OCI-LY7 (cell line): ENCODE data around the gene POC1A. TPM values are rescaled to one million over a fixed set of nuclear protein-coding genes. Genes with fewer than 3 reads are reported as not detected.

ENCODE experiments used
- BruUV-seq: library from RNA; stranded (reverse); fragments of 400-500 nt; replicated peaks from 2 replicates; lab custom pipeline; 2021; lab: Mats Ljungman, UMichigan
- CTCF ChIA-PET: fragments of 300-600 bp; sonication (Branson Sonifier 250); formaldehyde crosslinking; loops from one replicate; lab custom pipeline; 2022; ENCODE audit warnings: antibody characterized with exemption; ENCODE audit not compliant: unreplicated experiment; lab: Charles Lee
- POLR2A ChIA-PET: fragments of 300-600 bp; sonication (Branson Sonifier 250); formaldehyde crosslinking; loops from one replicate; lab custom pipeline; 2022; ENCODE audit warnings: antibody characterized with exemption; lab: Charles Lee
- DNase-seq: peaks from one replicate; pipeline ENCODE4 v3.0.0-alpha.2; 2015; ENCODE audit warnings: low spot score
- H2AFZ ChIP-seq: fragments of 200-600 bp; sonication (generic), shearing (Covaris generic); 2 replicates; pipeline ENCODE4 v1.6.1; 2014; ENCODE audit warnings: mild to moderate bottlenecking, antibody characterized with exemption, low read length, moderate library complexity
- H3K27ac ChIP-seq: fragments of 200-600 bp; sonication (generic); 2 replicates; pipeline ENCODE4 v1.5.1; 2014; ENCODE audit warnings: mixed run types, low read depth, mild to moderate bottlenecking, moderate library complexity, low read length, inconsistent platforms; ENCODE audit not compliant: poor library complexity, severe bottlenecking
- H3K36me3 ChIP-seq: fragments of 200-600 bp; sonication (generic); 2 replicates; pipeline ENCODE4 v1.6.1; 2014; ENCODE audit warnings: mild to moderate bottlenecking, antibody characterized with exemption, low read length, moderate library complexity, mixed read lengths; ENCODE audit not compliant: insufficient read depth
- H3K4me1 ChIP-seq: fragments of 200-600 bp; sonication (generic); 2 replicates; pipeline ENCODE4 v1.5.1; 2014; ENCODE audit warnings: mild to moderate bottlenecking, low read length; ENCODE audit not compliant: insufficient read depth, poor library complexity, severe bottlenecking
- H3K4me2 ChIP-seq: fragments of 200-600 bp; sonication (generic); 2 replicates; pipeline ENCODE4 v1.6.1; 2014; ENCODE audit warnings: mild to moderate bottlenecking, low read length
- H3K4me3 ChIP-seq: fragments of 200-600 bp; sonication (generic); 2 replicates; pipeline ENCODE4 v1.5.1; 2014; ENCODE audit warnings: mild to moderate bottlenecking, low read depth, low read length; ENCODE audit not compliant: poor library complexity, severe bottlenecking
- H3K79me2 ChIP-seq: fragments of 200-600 bp; sonication (generic); 2 replicates; pipeline ENCODE4 v1.6.1; 2016; ENCODE audit warnings: low read depth, mild to moderate bottlenecking, low read length, moderate library complexity, mixed read lengths; ENCODE audit not compliant: insufficient read depth
- H3K9me2 ChIP-seq: fragments of 200-600 bp; sonication (generic); 2 replicates; pipeline ENCODE4 v1.6.1; 2016; ENCODE audit warnings: mild to moderate bottlenecking, low read length, mixed read lengths; ENCODE audit not compliant: insufficient read depth
- H3K9me3 ChIP-seq: fragments of 200-600 bp; sonication (generic); 2 replicates; pipeline ENCODE4 v1.6.1; 2014; ENCODE audit warnings: mild to moderate bottlenecking, mixed run types, low read length, mixed read lengths
- H4K20me1 ChIP-seq: fragments of 200-600 bp; sonication (generic); 2 replicates; pipeline ENCODE4 v1.6.1; 2014; ENCODE audit warnings: mild to moderate bottlenecking, antibody characterized with exemption, low read length, moderate library complexity, mixed read lengths; ENCODE audit not compliant: insufficient read depth
- CTCF ChIP-seq: fragments of 200-600 bp; sonication (generic); conservative IDR thresholded peaks from 2 replicates; pipeline ENCODE4 v1.5.1; 2014; ENCODE audit warnings: mild to moderate bottlenecking, antibody characterized with exemption, low read length, moderate library complexity, mixed read lengths
- EZH2phosphoT487 ChIP-seq: fragments of 200-600 bp; sonication (generic); IDR thresholded peaks from 2 replicates; pipeline ENCODE4 v1.6.1; 2018; ENCODE audit warnings: low read depth, borderline replicate concordance, mild to moderate bottlenecking, mixed run types, antibody characterized with exemption, low read length, moderate library complexity, mixed read lengths
- intact Hi-C: fragments of 100-400 bp; cut with micrococcal nuclease; formaldehyde crosslinking; loops from one replicate; pipeline ENCODE4 v1.10.0; 2022; ENCODE audit not compliant: unreplicated experiment
- total RNA-seq, 2 experiments: library from RNA; depleted of rRNA in 1 of 2; stranded (reverse); fragments of >200 nt in 1 of 2; shearing (Covaris generic) in 1 of 2; gene quantifications; 2 replicates each; pipeline ENCODE4 v1.2.3, GENCODE V29; 2014 to 2022

Gene POC1A
- total RNA-seq, 2 experiments from 2014 or later: 40.0 to 41.0 TPM

GRCh38 chr3:52117537-52117936 is 36.7 kb downstream of the POC1A start:
- TF ChIP-seq CTCF: no peak
- no peak for TF ChIP-seq EZH2phosphoT487
- H3K27ac ChIP-seq: no peak overlapping the region
- BruUV-seq: no TSS peak
- intact Hi-C loops: no loop called here
- no peak overlapping the region for H2AFZ ChIP-seq
- H3K4me1 ChIP-seq: peaks cover 17% of the 10 kb centered on the region
- no peaks in the 10 kb centered on the region for H3K79me2 ChIP-seq
- H3K4me2 ChIP-seq: no peak overlapping the region
- no peaks in the 10 kb centered on the region for H4K20me1 ChIP-seq
- H3K36me3 ChIP-seq: peaks cover 72% of the 10 kb centered on the region
- no peaks in the 10 kb centered on the region for H3K9me2 ChIP-seq
- H3K4me3 ChIP-seq: no peak overlapping the region
- no peak for DNase-seq
- no peaks in the 10 kb centered on the region for H3K9me3 ChIP-seq
- ChIA-PET CTCF (no interaction called here), POLR2A (interaction anchor here (0.6 kb wide), 1 partner anchor 119 kb away, joined by 3 read pairs; no protein-coding TSS in a partner anchor)

GRCh38 chr3:52112056-52112455 is 42.2 kb downstream of the POC1A start:
- H3K4me2 ChIP-seq: no peak overlapping the region
- no peak overlapping the region for H3K27ac ChIP-seq
- no peaks in the 10 kb centered on the region for H3K79me2 ChIP-seq
- no peaks in the 10 kb centered on the region for H3K4me1 ChIP-seq
- peaks cover 76% of the 10 kb centered on the region; the same call in 1 of the 2 replicates for H3K36me3 ChIP-seq
- H3K9me3 ChIP-seq: no peaks in the 10 kb centered on the region
- TF ChIP-seq EZH2phosphoT487: no peak
- no peak for TF ChIP-seq CTCF
- DNase-seq: no peak
- H3K4me3 ChIP-seq: no peak overlapping the region
- BruUV-seq: no TSS peak
- ChIA-PET POLR2A (interaction anchor here (0.6 kb wide), 1 partner anchor 1298 kb away, joined by 3 read pairs; no protein-coding TSS in a partner anchor), CTCF (no interaction called here)
- intact Hi-C loops: no loop called here
- no peaks in the 10 kb centered on the region for H4K20me1 ChIP-seq
- H3K9me2 ChIP-seq: no peaks in the 10 kb centered on the region
- H2AFZ ChIP-seq: no peak overlapping the region

- no peaks in the 10 kb centered on the region for H3K9me2 ChIP-seq
- no peak for DNase-seq
- no peaks in the 10 kb centered on the region for H3K4me1 ChIP-seq
- H3K36me3 ChIP-seq: peaks cover 71% of the 10 kb centered on the region; the same call in 1 of the 2 replicates
- no peaks in the 10 kb centered on the region for H3K79me2 ChIP-seq
- H3K9me3 ChIP-seq: no peaks in the 10 kb centered on the region
- intact Hi-C loops: no loop called here
- H4K20me1 ChIP-seq: no peaks in the 10 kb centered on the region
- TF ChIP-seq EZH2phosphoT487 (no peak), CTCF (no peak)
- no TSS peak for BruUV-seq
- no peak overlapping the region for H3K27ac ChIP-seq
- H2AFZ ChIP-seq: no peak overlapping the region
- no peak overlapping the region for H3K4me2 ChIP-seq
- POLR2A ChIA-PET: no interaction called here
- no peak overlapping the region for H3K4me3 ChIP-seq
- CTCF ChIA-PET: no interaction called here
Observed at GRCh38 chr3:52110502-52110901, 43.7 kb downstream of the POC1A start.
